Measurements from ENCODE around the gene ANAPC2. TPM values are rescaled to one million over a fixed set of nuclear protein-coding genes. Genes with fewer than 3 reads are reported as not detected.

The ANAPC2 gene
- total RNA-seq, 1 donor from 2014 or later = 39.2 TPM

DNA sequence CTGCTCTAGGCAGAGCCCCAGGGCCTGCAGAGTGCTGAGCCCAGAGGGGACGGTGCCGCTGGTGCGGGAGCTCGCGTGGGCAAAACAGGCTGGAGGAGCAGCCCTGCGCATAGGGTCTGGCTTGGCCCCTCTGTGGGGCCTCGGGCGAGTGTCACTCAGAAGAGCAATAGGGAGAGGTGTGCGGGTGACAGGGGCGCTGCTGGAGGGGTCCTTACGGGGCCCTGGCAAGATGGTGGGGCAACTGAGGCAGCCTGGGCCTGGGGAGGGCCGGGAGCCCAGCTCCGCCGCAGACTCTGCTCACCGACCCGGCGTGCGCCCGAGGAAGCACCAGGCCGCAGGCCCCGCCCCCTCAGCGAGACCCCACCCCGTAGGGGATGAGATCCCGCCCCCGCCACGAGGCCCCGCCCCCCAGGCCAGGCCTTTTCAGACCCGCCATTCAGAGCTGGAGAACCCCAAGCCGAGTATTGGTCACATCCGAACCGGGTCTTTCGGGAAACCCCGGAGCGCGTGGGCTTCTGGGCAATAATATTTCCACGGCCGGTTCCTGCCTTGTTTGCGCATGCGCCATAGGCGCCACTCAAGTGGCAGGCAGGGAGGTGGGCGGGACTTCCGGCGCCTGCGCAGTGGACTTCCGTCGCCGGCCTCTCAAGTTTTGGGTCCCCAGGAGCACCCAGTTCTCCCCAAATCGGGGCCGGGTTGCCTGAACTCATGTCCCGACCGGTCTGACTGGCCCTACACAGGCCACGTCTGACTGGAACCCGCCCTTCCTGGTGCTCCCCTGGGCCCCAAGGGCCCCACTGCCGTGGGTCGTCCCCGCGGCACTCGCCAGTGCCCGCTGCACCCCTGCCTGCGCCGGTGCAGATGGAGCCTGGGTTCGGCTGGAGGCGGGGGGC is 35.0 kb upstream of the ANAPC2 start:
- peak overlapping the region; percentile 95 for H3K4me2 ChIP-seq (ENCODE audit: low read length)
- no peaks in the 10 kb centered on the region for H3K36me3 Mint-ChIP-seq (ENCODE audit: low read depth, unreplicated experiment)
- H3K9me3 Mint-ChIP-seq (ENCODE audit: unreplicated experiment) = no peaks in the 10 kb centered on the region
- no peaks in the 10 kb centered on the region for H3K27me3 Mint-ChIP-seq (ENCODE audit: low read depth, unreplicated experiment)
- DNase-seq (ENCODE audit: low read depth) (peak; percentile 87), FAIRE-seq (peak; percentile 71)
- H3K27ac ChIP-seq (ENCODE audit: low read depth, low read length) = peak overlapping the region; percentile 76
- no peaks in the 10 kb centered on the region for H3K27me3 ChIP-seq (ENCODE audit: insufficient read depth, low read length)
- TF ChIP-seq EZH2 (IDR thresholded peaks at IDR 0.05; ENCODE audit: insufficient read depth, low read length) = no peak
- TF ChIP-seq, protein P1, sequence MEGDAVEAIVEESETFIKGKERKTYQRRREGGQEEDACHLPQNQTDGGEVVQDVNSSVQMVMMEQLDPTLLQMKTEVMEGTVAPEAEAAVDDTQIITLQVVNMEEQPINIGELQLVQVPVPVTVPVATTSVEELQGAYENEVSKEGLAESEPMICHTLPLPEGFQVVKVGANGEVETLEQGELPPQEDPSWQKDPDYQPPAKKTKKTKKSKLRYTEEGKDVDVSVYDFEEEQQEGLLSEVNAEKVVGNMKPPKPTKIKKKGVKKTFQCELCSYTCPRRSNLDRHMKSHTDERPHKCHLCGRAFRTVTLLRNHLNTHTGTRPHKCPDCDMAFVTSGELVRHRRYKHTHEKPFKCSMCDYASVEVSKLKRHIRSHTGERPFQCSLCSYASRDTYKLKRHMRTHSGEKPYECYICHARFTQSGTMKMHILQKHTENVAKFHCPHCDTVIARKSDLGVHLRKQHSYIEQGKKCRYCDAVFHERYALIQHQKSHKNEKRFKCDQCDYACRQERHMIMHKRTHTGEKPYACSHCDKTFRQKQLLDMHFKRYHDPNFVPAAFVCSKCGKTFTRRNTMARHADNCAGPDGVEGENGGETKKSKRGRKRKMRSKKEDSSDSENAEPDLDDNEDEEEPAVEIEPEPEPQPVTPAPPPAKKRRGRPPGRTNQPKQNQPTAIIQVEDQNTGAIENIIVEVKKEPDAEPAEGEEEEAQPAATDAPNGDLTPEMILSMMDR (IDR thresholded peaks at IDR 0.05; ENCODE audit: insufficient read depth, low read depth, low read length) = no peak
- no peaks in the 10 kb centered on the region for H3K36me3 ChIP-seq (ENCODE audit: insufficient read depth, low read length)
- H3K4me3 ChIP-seq (ENCODE audit: insufficient read depth, low read depth, low read length) = peak overlapping the region; percentile 86
- peak overlapping the region; percentile 93 for H3K9ac ChIP-seq (ENCODE audit: low read length)
- peaks cover 8% of the 10 kb centered on the region for H4K20me1 ChIP-seq (ENCODE audit: insufficient read depth, low read length)
- no peaks in the 10 kb centered on the region for H3K79me2 ChIP-seq (ENCODE audit: insufficient read depth, low read length)
- H3K9me3 ChIP-seq (ENCODE audit: insufficient read depth, low read depth, low read length) = no peaks in the 10 kb centered on the region
- H3K4me1 Mint-ChIP-seq (ENCODE audit: low read depth, unreplicated experiment) = peaks cover 9% of the 10 kb centered on the region
- H2AFZ ChIP-seq (ENCODE audit: low read depth, low read length) = peak overlapping the region; percentile 97
- H3K4me3 Mint-ChIP-seq (ENCODE audit: unreplicated experiment) = peak overlapping the region; percentile 83
- H3K4me1 ChIP-seq (ENCODE audit: insufficient read depth, low read length) = peaks cover 32% of the 10 kb centered on the region
- no peak overlapping the region for H3K27ac Mint-ChIP-seq (ENCODE audit: unreplicated experiment)

DNA sequence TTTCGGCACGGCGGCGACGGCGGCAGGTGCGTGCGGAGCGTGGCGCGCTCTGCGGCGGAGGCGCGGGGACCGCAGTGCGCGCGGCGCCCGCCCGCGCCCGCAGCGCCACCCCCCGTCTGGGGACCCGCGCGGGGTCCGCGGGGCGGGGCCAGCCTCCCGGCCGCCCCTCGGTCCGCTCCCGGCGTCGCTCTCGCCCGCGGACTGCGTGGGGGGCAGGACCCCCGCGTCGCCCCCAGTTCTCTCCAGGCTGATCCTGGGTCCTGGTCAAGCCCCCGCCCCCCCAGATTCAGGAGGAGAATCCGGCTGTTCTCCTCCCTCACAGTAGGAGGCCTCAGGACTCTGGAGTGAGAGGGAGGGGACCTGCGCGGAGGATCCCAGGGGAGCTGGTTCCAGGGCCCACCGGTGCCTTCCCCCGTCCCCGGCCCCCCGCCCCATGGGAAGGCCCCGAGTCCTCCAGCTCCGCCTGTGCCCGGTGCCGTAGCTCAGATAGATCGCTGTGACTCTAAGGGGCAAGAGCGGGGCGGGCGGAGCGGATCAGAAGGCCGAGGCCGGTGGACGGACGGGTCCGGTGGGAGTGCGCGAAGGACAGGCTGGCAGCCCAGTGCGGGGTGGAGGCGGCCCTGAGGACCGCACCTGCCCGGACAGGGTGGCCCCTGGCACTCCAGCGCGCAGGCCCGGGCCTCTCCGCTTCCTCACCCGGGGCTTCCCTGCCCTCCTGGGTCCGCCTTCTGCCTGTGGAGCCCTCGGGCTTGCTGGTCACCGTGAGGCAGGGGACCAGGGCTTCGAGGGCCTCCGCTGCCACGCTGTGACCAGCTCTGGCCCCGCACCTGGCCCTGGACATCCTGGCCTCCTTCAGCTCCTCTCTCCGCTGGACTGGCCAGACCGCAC is 34.1 kb upstream of the ANAPC2 start, which contains the start of gene RNF208:
TSS of gene RNF208 (minus strand) at position 51 of the 888 bp plus-strand sequence. CDS start 1,028 bp downstream, outside the sequence.
- H3K9me3 ChIP-seq (ENCODE audit: insufficient read depth, low read depth, low read length) = no peaks in the 10 kb centered on the region
- no peaks in the 10 kb centered on the region for H3K9me3 Mint-ChIP-seq (ENCODE audit: unreplicated experiment)
- peak within 1 kb of the TSS; percentile 62 for H2AFZ ChIP-seq (ENCODE audit: low read depth, low read length)
- peak within 1 kb of the TSS; percentile 67 for H3K4me3 Mint-ChIP-seq (ENCODE audit: unreplicated experiment)
- H3K36me3 ChIP-seq (ENCODE audit: insufficient read depth, low read length) = no peaks in the 10 kb centered on the region
- H3K36me3 Mint-ChIP-seq (ENCODE audit: low read depth, unreplicated experiment) = no peaks in the 10 kb centered on the region
- TF ChIP-seq, protein P1 (IDR thresholded peaks at IDR 0.05; ENCODE audit: insufficient read depth, low read depth, low read length) = no peak
- TF ChIP-seq EZH2 (IDR thresholded peaks at IDR 0.05; ENCODE audit: insufficient read depth, low read length) = no peak
- no peak within 1 kb of the TSS for H3K9ac ChIP-seq (ENCODE audit: low read length)
- no peaks in the 10 kb centered on the region for H3K27me3 ChIP-seq (ENCODE audit: insufficient read depth, low read length)
- no peaks in the 10 kb centered on the region for H3K79me2 ChIP-seq (ENCODE audit: insufficient read depth, low read length)
- DNase-seq (ENCODE audit: low read depth) (no peak), FAIRE-seq (no peak)
- H3K27ac Mint-ChIP-seq (ENCODE audit: unreplicated experiment) = no peak within 1 kb of the TSS
- H3K4me1 ChIP-seq (ENCODE audit: insufficient read depth, low read length) = peaks cover 30% of the 10 kb centered on the region
- no peaks in the 10 kb centered on the region for H3K27me3 Mint-ChIP-seq (ENCODE audit: low read depth, unreplicated experiment)
- H3K4me2 ChIP-seq (ENCODE audit: low read length) = peak within 1 kb of the TSS; percentile 95
- H3K4me1 Mint-ChIP-seq (ENCODE audit: low read depth, unreplicated experiment) = peaks cover 9% of the 10 kb centered on the region
- H3K4me3 ChIP-seq (ENCODE audit: insufficient read depth, low read depth, low read length) = peak within 1 kb of the TSS; percentile 42
- H4K20me1 ChIP-seq (ENCODE audit: insufficient read depth, low read length) = peaks cover 8% of the 10 kb centered on the region
- H3K27ac ChIP-seq (ENCODE audit: low read depth, low read length) = no peak within 1 kb of the TSS

Measured in astrocyte (in vitro differentiated cells and primary cell).